PC-3 (cell line): ENCODE results near the gene NEURL1B.

Source experiments
- EZH2 ChIP-seq: fragments of 300-600 bp; sonication (generic); IDR thresholded peaks from one replicate; pipeline ENCODE4 v1.6.1; 2017; ENCODE audit warnings: antibody characterized with exemption, mild to moderate bottlenecking, low read length; ENCODE audit not compliant: unreplicated experiment
- EZH2phosphoT487 ChIP-seq: fragments of 300-600 bp; sonication (generic); IDR thresholded peaks from 2 replicates; pipeline ENCODE4 v1.6.1; 2018; ENCODE audit warnings: mild to moderate bottlenecking, antibody characterized with exemption, low read length, borderline replicate concordance
- TF ChIP-seq, protein P1 (sequence below): fragments of 300-600 bp; sonication (generic); conservative IDR thresholded peaks from 2 replicates; pipeline ENCODE4 v1.5.1; 2017; ENCODE audit warnings: antibody characterized with exemption, low read depth, mild to moderate bottlenecking, low read length

DNA sequence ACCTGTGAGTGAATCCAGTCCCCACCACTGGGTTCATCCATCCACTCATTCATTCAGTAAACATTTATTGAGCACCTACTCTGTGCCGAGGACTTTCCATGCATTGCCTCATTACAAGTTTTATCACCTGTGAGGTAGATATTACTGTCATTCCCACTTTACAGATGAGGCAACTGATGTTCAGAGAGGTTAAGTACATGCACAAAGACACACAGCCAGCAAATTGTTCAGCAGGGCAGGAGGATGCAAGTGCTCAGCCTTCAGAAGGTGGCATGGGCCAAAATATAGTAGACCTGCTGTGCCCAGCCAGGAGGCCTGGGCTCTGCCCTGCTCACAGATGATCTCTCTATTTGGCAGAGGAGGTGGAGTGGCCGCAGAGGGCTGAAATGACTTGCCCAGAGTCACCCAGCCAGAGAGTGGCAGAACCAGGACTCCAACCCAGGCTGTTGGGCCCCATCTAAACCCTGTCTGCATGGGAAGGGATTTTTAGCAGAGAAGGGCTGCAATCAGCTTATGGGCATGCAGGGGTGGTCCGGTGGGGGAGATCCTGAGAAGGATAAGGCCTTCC, 7.6 kb upstream of the NEURL1B start:
- TF ChIP-seq, protein P1, sequence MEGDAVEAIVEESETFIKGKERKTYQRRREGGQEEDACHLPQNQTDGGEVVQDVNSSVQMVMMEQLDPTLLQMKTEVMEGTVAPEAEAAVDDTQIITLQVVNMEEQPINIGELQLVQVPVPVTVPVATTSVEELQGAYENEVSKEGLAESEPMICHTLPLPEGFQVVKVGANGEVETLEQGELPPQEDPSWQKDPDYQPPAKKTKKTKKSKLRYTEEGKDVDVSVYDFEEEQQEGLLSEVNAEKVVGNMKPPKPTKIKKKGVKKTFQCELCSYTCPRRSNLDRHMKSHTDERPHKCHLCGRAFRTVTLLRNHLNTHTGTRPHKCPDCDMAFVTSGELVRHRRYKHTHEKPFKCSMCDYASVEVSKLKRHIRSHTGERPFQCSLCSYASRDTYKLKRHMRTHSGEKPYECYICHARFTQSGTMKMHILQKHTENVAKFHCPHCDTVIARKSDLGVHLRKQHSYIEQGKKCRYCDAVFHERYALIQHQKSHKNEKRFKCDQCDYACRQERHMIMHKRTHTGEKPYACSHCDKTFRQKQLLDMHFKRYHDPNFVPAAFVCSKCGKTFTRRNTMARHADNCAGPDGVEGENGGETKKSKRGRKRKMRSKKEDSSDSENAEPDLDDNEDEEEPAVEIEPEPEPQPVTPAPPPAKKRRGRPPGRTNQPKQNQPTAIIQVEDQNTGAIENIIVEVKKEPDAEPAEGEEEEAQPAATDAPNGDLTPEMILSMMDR = no peak
- TF ChIP-seq EZH2 = no peak
- TF ChIP-seq EZH2phosphoT487 = no peak
